Esophagus squamous epithelium (tissue), 4 donors: ENCODE data around the gene BICD2.

ENCODE experiments used
- POLR2A ChIP-seq, 4 donors: fragments of 450-650 bp; IDR thresholded peaks; one replicate each; pipeline ENCODE4 v1.6.1; 2017; ENCODE audit warnings: antibody characterized with exemption in 4 of 4, mild to moderate bottlenecking in 4 of 4, moderate library complexity in 3 of 4
- TF ChIP-seq, protein P1 (sequence below), 6 experiments: fragments of 450-650 bp in 4 of 6; fragments of 200-600 bp in 2 of 6; sonication (generic) in 2 of 6; IDR thresholded peaks; one replicate each; pipeline ENCODE4 v1.5.1; 2016 to 2019; ENCODE audit warnings: antibody characterized with exemption in 6 of 6, mild to moderate bottlenecking in 4 of 6, moderate library complexity in 4 of 6

DNA sequence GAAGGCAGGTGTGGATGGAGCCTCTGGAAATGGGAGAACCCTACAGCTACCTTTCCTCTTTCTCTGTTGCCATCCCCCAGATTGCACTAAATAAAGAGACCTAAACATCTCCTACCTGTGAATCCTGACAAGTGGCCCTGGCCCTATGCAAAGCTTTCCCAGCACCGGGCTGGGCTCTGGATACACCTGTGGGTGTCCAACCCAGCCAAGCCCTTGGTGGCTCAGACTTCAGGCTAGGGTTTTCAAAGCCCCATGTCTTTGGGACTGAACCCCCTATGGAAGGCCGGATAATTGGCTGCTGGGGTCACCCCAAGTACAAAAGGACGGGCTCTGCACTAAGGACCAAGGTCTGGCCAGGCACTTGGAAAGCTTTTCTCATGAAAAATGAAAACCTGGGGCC, 50.6 kb downstream of the BICD2 start:
- TF ChIP-seq, protein P1, sequence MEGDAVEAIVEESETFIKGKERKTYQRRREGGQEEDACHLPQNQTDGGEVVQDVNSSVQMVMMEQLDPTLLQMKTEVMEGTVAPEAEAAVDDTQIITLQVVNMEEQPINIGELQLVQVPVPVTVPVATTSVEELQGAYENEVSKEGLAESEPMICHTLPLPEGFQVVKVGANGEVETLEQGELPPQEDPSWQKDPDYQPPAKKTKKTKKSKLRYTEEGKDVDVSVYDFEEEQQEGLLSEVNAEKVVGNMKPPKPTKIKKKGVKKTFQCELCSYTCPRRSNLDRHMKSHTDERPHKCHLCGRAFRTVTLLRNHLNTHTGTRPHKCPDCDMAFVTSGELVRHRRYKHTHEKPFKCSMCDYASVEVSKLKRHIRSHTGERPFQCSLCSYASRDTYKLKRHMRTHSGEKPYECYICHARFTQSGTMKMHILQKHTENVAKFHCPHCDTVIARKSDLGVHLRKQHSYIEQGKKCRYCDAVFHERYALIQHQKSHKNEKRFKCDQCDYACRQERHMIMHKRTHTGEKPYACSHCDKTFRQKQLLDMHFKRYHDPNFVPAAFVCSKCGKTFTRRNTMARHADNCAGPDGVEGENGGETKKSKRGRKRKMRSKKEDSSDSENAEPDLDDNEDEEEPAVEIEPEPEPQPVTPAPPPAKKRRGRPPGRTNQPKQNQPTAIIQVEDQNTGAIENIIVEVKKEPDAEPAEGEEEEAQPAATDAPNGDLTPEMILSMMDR (IDR thresholded peaks at IDR 0.05): no peak
- TF ChIP-seq POLR2A (IDR thresholded peaks at IDR 0.05): no peak
